HG03354 (cell line): ENCODE data around the gene HAPSTR1.

Experiments
- ATAC-seq: cut with Tn5 transposase; IDR thresholded peaks from one replicate; pipeline ENCODE4 v1.9.1; 2021; ENCODE audit warnings: mild to moderate bottlenecking; ENCODE audit not compliant: unreplicated experiment, poor library complexity, severe bottlenecking

Gene HAPSTR1

DNA sequence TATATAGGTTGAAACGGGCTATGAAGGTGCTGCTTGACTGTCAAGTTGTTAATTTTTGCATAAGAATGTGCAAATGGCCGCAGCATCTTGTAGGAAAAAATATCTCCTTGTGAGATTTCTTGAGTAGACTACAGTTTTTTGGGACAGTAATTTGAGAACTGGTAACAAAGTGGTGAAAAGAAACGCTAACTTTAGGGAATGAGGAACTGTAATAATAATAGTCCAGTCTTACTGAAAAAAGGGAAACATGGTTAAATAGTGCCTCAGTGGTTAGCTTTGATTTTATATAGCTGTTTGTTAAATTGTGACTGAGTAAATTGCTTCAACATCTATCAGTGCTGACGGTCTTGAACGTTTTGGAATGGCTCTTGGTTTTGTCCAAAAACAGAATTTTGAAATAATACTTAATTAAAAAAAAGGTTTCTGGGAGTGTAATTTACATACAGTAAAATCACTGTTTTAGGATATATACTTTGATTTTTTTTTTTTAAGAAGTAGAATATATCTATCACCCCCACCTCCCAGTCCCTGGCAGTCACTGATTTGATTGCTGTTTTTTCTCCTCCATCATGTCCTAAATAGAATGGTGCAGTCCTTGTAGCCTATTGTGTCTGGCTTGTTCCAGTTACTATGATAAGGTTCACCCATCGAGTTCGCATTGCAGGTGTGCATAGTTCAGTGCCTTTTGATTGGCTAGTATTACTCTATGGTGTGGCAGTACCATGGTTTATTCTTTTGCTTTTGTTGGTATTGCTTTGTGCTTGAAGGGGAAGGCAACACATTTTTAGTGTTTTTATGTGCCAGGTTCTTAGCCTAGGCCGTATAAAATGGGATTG is 2.8 kb downstream of the HAPSTR1 start:
- ATAC-seq = no peak

DNA sequence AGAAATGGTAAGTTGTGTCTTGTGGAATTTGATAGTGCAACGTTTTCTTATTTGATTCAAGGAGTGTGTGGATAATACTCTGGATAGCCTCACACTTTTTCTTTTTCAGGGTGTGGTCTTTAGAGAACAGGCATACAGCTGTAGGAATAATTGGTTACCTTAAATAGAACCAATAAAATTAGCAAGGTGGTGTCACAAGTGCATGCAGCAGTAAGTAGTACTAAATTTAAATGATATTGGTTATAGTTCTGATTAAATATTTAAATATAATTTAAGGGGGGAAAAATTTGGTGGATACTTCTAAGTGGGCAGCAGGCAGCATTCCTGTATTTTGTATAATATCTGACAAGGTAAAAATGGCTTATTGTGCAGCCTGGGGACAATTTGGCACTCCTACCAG is 3.7 kb downstream of the HAPSTR1 start:
- ATAC-seq = no peak

DNA sequence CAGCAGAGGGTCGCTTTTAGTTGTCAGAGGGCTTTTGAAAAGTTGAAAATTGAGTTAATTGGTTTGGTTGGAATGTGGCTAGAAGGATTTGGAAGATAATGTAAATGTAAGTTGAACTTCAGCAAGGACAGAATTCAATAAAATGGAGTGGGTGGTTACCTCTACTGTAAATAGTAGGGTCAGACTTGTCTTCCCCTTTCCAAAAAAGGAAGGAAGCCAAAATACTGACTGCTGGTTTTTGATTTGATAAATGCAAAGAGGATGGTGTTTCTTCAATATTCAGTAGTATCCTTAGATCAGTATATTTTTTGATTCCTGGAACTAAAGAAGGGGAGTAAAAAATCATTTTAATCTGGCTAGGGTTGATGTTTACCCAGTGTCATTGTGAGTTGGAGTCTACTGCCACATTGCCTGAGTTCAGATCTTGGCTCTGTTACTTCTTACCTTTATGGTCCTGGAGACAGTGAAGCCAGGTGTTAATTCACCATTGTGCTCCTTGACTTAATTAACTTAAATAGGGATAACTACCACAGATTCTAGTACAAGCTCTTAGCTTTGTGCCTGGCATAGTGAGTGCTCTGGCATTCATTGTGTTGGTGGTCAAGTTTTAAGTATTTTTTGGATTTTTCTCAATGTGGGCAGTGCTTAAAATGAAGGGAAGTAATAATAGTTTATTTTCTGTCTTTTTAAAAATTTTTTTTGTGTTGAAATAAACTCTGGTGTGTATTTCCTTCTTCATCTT is 4.4 kb downstream of the HAPSTR1 start:
- no peak for ATAC-seq

GRCh38 chr16:9096416-9096952 is 5.0 kb downstream of the HAPSTR1 start:
- ATAC-seq = no peak

DNA sequence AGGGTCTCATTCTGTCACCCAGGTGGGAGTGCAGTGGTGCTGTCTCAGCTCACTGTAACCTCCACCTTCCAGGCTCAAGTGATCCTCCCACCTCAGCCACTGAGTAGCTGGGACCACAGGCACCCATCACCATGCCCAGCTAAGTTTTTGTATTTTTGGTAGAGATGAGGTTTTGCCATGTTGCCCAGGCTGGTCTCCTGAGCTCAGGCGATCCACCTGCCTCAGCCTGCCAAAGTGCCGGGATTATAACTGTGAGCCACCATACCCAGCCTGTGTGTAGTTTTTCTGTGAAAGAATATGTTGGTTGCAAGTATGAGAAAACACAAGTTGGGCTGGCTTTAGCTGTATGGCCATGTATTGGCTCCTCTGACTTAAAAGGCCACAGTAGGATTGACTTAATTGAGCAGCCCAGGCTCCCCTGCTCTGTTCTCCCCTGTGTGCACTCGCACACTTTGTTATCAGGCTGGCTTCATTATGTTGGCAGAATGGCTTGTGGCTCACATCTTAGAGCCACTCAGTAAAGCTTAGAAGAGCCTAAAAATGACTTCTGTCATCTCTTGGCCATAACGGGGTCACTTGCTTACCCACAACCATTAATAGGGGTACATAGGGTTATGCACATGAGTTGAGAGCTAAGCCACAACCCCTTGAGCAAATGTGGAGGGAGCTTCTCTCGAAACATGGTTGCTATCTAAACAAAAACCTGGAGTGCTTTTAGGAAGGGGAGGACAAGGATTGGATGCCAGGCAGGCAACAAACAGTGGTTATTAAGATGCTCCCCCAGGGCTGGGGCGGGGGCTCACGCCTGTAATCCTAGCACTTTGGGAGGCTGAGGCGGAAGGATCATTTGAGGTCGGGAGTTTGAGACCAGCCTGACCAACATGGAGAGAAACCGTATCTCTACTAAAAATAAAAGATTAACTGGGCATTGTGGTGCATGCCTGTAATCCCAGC is 6.1 kb downstream of the HAPSTR1 start:
- no peak for ATAC-seq

DNA sequence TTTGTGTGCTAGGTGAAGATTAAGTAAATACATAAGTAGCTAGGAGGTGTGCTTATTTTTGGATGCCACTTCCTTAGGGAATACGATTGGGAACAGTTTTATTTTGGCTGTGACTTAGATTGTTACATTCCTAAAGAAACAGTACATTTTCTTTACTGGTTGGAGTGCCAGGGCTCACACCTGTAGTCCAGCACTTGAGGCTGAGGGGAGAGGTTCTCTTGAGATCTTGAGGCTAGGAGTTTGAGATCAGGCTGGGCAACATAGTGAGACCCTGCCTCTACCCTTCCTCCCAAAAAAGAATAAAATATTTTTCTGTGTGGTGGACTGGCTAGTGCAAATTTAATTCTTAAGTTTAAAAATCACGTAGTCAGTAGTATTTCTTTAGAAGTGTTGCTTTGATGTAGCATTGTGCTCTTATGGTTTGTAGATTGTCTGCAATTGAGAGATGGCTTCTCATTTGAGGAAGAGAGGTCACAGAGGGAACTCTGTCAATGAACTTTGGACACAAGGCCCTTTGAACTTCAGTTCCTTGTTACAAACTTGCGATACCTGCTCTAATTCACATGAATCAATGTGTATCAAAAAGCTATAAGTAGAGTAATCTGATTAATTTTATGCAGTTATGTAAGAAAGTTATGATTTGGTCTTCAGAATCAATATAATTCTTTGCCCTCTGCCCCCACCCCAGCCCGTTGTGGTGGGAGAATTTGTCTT is 7.1 kb downstream of the HAPSTR1 start:
- no peak for ATAC-seq

DNA sequence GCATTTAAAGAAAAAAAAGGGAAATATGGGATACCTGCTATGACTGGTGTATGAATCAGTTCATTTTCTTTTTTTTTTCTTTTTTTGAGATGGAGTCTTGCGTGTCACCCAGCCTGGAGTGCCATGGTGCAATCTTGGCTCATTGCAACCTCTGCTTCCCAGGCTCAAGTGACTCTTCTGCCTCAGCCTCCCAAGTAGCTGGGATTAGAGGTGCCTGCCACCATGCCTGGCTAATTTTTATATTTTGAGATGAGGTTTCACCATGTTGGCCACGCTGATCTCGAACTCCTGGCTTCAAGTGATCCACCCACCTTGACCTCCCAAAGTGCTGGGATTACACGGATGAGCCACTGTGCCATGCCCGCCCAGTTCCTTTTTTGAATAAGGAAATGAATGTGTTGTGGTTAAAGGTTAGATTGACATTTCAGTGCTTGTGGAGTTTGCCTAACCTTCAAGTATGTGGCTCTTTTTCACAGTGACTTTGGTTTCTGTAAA is 7.7 kb downstream of the HAPSTR1 start:
- no peak for ATAC-seq

- ATAC-seq = no peak
These were observed 10.9 kb downstream of the HAPSTR1 start for GRCh38 chr16:9102379-9102778.

DNA sequence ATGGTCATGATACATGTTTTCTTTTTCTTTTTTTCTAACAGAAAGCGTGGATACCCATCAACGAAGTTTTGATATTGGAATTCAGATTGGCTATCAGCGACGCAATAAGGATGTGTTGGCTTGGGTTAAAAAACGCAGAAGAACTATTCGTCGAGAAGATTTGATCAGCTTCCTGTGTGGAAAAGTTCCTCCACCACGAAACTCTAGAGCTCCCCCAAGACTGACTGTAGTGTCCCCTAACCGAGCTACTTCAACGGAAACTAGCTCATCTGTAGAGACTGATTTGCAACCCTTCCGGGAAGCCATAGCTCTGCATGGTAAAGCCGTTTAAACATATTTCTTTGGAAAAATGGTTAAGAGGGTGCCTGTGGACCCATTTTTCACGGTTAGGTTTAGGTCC is 11.5 kb downstream of the HAPSTR1 start:
- no peak for ATAC-seq

- no peak for ATAC-seq
These were observed 12.1 kb downstream of the HAPSTR1 start for GRCh38 chr16:9103546-9103945.

GRCh38 chr16:9105189-9105588 is 13.7 kb downstream of the HAPSTR1 start:
- ATAC-seq = no peak

GRCh38 chr16:9107025-9107970 is 15.9 kb downstream of the HAPSTR1 start:
- no peak for ATAC-seq

DNA sequence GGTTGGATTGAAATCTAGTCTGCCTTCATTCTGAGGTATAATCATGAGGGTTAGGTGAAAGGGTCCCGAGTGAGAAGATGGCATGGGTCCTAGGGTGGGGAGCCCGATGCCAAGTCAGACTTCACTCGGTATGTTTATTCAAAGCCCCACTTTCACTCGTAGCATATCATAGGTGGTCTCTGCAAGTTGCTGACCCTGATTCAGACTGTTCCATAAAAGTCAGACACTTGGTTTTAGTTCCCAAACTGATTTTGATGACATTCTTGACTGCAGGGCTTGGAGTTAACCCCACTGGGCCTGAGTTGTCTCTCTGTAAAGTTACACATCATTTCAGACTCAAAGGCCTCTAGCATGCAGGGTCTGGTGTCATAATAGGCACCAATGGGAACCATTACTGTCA is 17.8 kb downstream of the HAPSTR1 start:
- ATAC-seq = no peak

DNA sequence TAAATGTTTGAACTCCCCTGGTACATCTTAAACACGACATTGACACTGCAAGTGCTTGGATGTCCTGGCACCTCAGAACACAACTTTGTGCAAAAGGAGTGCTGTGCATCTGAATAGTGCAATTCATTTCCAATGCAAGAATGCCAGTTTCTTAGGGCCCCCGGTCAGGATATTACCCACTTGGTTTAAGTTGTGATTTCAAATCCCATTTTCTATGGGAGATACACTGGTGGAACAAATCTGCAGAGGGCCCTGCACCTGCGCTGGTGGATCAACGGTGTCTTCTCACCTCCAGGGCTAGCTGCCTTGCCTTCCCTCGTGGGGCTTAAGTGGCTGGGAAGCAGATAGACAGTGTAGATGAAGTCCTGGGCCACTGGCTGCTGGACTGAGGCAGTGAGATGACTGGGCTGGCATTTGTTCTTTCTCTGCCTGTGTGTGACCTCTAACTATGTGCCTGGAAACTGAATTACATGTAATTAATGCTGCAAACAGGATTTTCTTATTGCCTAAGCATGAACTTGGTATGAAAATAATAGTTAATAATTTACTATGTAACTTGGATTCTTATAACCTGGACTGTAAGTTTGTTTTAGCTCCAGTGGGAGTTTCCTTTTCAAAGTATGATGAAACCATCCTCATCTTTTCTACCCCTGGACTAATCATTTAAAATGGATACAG is 20.9 kb downstream of the HAPSTR1 start:
- no peak for ATAC-seq

DNA sequence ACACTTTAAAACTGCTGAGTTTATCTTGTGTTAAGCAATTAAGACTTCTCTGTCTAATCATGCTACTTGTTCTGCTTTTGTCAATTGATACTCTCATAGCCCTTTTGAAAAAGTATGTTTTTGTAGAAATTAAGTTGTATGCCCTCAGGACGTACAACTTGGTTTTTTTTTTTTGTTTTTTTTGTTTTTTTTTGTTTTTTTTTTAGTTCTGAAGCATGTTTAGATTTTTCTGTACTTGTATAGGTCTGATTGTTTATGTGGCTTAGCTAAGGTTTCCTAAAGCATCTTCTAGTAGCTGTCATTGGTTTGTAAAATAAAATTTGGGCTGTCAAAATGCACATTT is 21.4 kb downstream of the HAPSTR1 start:
- no peak for ATAC-seq

GRCh38 chr16:9113707-9114106 is 22.3 kb downstream of the HAPSTR1 start:
- ATAC-seq = no peak

DNA sequence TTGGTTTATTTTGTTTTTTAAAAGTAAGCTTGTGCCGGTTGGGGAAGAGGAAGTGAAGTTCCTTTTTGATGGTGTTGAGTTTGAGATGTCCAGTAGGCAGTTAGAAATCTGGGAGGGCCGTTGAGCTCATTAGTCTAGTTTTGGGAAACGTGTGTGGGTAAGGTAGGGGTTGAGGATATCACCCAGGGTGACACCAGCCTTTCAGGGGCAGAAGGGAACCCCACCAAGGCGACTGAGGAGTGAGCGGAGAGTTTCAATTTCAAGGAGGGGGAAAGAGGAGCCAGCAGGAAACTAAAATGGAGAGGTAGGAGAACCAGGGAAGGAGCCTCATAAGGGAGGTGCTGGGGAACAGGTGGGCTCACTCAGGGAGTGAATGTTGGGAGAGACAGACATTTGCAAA is 22.7 kb downstream of the HAPSTR1 start:
- ATAC-seq = no peak

DNA sequence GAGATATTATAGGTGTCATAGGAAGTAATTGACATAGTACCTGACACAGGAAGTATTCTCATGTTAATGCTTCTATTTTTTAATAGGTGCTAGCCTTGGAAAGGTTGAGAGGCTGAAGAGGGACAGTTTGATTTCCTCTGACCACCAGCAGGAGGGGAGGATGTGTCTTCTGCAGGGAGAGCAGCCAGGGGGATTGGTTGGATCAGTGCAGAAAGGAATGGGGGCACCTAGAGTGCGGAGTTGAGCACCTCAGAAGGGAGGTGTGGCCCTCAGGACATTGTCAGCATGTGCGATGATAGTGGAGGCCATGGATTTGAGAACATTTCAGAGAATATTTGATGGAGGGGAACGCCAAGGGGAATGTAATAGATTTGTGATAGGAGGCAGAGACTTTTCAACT is 23.4 kb downstream of the HAPSTR1 start:
- no peak for ATAC-seq
